ENCODE results near the gene LPCAT2.
A peak's percentile ranks its signal among the peaks of the same experiment; 100 is the strongest.

LPCAT2 gene

DNA sequence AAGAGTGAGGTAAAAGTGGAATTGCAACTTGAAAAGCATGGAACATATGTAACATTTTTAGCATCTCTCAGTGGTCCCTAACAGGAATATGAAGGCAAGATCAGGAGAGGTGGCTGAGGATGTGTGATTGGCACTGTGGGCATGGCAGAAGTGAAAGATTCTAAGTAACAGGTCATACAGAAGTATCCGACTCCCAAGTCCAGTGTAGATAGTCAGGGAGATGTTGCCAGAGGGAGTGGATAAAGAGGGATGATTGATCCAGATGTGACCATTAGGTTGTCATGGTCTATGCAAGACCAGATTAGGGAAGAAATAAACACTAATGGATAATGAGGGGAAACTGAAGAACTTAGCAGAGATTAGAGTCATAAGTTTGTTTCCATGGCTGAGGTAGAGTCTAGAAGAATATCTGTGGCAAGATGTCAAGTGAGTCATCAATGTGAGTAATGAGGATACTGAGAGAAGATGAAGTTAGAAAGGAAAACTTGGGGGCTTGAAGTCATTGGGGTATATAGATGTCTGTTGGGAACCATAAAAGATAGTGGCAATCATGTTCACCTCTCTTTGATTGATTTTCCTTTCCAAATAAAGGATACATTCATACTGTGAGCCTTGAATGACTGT lies 33.7 kb downstream of the LPCAT2 start:
- TF ChIP-seq CTCF (IDR thresholded peaks at IDR 0.05; ENCODE audit: low read depth, low read length), result no peak
- H3K4me3 ChIP-seq (replicated peaks in 1 of 2; ENCODE audit: low read depth in 2 of 2, low read length in 2 of 2), result no peak overlapping the region
- peak; percentile 60 to 80 for DNase-seq (ENCODE audit: low read depth in 2 of 2)

DNA sequence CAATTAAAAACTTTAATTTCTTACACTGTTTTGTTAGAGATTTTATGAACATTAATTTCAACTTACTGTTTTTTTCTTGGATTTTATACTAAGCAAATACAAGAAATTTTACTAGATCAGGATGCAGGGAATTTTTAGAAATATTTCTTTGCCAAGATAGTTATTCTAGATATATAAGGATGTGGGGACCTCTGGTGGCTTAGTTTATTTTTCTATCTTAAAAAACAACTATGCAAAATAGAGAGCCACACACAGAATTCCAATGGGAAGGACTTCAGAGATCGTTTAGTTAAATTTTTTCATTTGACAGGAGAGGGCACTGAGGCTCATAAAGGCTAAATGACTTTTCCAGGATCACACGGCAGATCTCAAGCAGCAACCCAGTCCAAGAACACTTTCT lies 34.6 kb downstream of the LPCAT2 start:
- peak; percentile 58 to 68 for DNase-seq (ENCODE audit: low read depth in 2 of 2)
- H3K4me3 ChIP-seq (replicated peaks in 1 of 2; ENCODE audit: low read depth in 2 of 2, low read length in 2 of 2), result no peak overlapping the region
- peak; percentile 16 for TF ChIP-seq CTCF (IDR thresholded peaks at IDR 0.05; ENCODE audit: low read depth, low read length)

DNA sequence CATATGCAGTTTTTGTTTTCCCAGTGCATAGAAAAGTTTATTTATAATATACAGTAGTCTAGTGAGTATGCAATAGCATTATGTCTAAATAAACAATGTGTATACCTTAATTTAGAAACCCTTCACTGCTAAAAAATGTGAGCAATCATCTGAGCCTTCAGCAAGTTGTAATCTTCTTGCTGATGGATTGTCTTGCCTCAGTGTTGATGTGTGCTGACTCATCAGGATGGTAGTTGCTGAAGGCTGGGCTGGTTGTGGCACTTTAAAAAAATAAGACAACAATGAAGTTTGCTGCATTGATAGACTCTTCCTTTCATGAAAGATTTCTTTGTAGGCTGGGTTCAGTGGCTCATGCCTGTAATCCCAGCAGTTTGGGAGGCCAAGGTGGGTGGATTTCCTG lies 43.7 kb downstream of the LPCAT2 start:
- TF ChIP-seq CTCF (IDR thresholded peaks at IDR 0.05; ENCODE audit: low read depth, low read length), result no peak
- H3K4me3 ChIP-seq (replicated peaks in 1 of 2; ENCODE audit: low read depth in 2 of 2, low read length in 2 of 2), result no peak overlapping the region
- peak; percentile 71 to 83 for DNase-seq (ENCODE audit: low read depth in 2 of 2)

GRCh38 chr16:55555436-55555835 lies 46.6 kb downstream of the LPCAT2 start:
- TF ChIP-seq CTCF (IDR thresholded peaks at IDR 0.05; ENCODE audit: low read depth, low read length), result no peak
- no peak overlapping the region for H3K4me3 ChIP-seq (replicated peaks in 1 of 2; ENCODE audit: low read depth in 2 of 2, low read length in 2 of 2)
- DNase-seq (ENCODE audit: low read depth in 2 of 2), result peak in 1 of 2 donors; percentile 56

DNA sequence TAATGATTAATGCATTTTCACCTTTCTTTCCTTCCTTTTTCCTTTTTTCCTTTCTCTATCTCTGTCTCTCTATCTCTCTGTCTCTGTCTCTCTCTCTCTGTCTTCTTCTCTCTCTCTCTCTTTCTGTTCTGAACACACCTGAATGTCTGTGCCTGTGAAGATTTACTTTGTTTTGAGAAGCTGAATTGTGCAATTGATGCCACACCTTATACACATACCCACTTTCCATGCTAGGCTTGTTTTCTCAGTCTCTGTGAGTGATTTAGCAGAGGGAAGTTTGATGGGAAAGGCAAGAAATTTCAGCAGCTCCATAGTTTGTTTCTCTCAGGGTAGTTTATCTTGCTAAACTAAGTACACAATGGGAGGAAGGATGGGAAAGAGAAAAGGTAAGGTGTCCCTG lies 48.3 kb downstream of the LPCAT2 start:
- no peak for DNase-seq (ENCODE audit: low read depth in 2 of 2)
- H3K4me3 ChIP-seq (replicated peaks in 1 of 2; ENCODE audit: low read depth in 2 of 2, low read length in 2 of 2), result no peak overlapping the region
- no peak for TF ChIP-seq CTCF (IDR thresholded peaks at IDR 0.05; ENCODE audit: low read depth, low read length)

DNA sequence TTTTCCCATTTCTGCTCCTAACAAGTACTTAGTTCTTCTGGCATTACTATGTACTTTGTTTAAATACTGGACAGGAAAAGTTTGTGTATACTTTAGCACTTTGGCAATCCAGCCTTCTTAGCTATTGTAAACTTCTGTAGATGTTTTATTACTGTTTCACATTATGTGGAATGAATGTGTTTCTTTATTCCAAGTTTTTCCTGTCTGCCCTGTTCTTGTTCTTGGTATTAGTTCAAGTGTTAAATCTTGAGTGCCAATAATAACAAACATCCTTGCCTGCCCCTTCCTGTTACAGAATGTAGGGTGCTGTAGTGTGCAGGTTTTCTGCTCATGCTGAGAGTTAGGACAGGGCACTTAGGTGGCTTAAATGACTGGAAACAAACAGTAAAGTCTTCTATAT lies 50.4 kb downstream of the LPCAT2 start:
- DNase-seq (ENCODE audit: low read depth in 2 of 2), result peak; percentile 43 to 65
- TF ChIP-seq CTCF (IDR thresholded peaks at IDR 0.05; ENCODE audit: low read depth, low read length), result no peak
- H3K4me3 ChIP-seq (replicated peaks in 1 of 2; ENCODE audit: low read depth in 2 of 2, low read length in 2 of 2), result no peak overlapping the region

GRCh38 chr16:55559933-55560516 lies 51.2 kb downstream of the LPCAT2 start:
- DNase-seq (ENCODE audit: low read depth in 2 of 2), result no peak
- no peak for TF ChIP-seq CTCF (IDR thresholded peaks at IDR 0.05; ENCODE audit: low read depth, low read length)
- H3K4me3 ChIP-seq (replicated peaks in 1 of 2; ENCODE audit: low read depth in 2 of 2, low read length in 2 of 2), result no peak overlapping the region

All from cardiac fibroblast (primary cell).